Measurements from ENCODE around the gene KRTAP4-5. TPM values are rescaled to one million over a fixed set of nuclear protein-coding genes. Genes with fewer than 3 reads are reported as not detected.
"Not testable (repeated sequence)": the region's sequence is repeated elsewhere in the genome, so short reads cannot be mapped to it uniquely, and the experiment has no call there.

The KRTAP4-5 gene
- total and polyA plus RNA-seq, 2 of the 13 experiments (the other 11 are each of a cell fraction or from before 2014, with no cell fraction given): not detected

GRCh38 chr17:41140360-41141131, 9.1 kb downstream of the KRTAP4-5 start, which contains the start of gene KRTAP4-6:
Gene KRTAP4-6, minus strand, starts transcription at chr17:41140544. Its CDS starts 57 bp downstream, at chr17:41140487.
- H3K27ac ChIP-seq (ENCODE audit: extremely low read length, insufficient read depth, low read length): no peak within 1 kb of the TSS
- WGBS (ENCODE audit: low lambda C conversion rate): 11% methylated on average over 6 of the region's 6 CpGs
- in situ Hi-C loops (cut with HindIII; ENCODE audit: extremely low pct_ligation_motif_present, low pct_unique_long_range_greater_than_20kb): no loop called here
- H3K9me3 ChIP-seq (ENCODE audit: low read length): peaks cover 43% of the 10 kb centered on the region
- CTCF ChIA-PET (ENCODE audit: low intra/inter-chr PET ratio, low total read pairs): no interaction called here
- H2AFZ ChIP-seq (ENCODE audit: low read length): no peak within 1 kb of the TSS
- no TSS peak for BruUV-seq (replicated peaks)
- FAIRE-seq (no peak), DNase-seq (ENCODE audit: low spot score) (peak; percentile 9), ATAC-seq (no peak)
- no peaks in the 10 kb centered on the region for H3K36me3 ChIP-seq (replicated peaks in 1 of 2; ENCODE audit: control insufficient read depth in 1 of 2, insufficient read depth in 2 of 2, low read length in 2 of 2)
- no peak within 1 kb of the TSS for H3K4me2 ChIP-seq (ENCODE audit: low read depth, low read length)
- POLR2A ChIA-PET: no interaction called here
- intact Hi-C loops (cut with micrococcal nuclease; ENCODE audit: unreplicated experiment): no loop called here
- TF ChIP-seq ZFP1 (CRISPR knock-in tag; IDR thresholded peaks at IDR 0.05) (peak; percentile 97; the same call in 1 of the 2 replicates), ZNF839 (CRISPR knock-in tag; IDR thresholded peaks at IDR 0.05; ENCODE audit: borderline replicate concordance) (no peak), SP1 (IDR thresholded peaks at IDR 0.05) (no peak), SP1 (CRISPR knock-in tag; IDR thresholded peaks at IDR 0.05) (no peak), RAD51 (IDR thresholded peaks at IDR 0.05; ENCODE audit: borderline replicate concordance) (peak; percentile 68; the same call in 1 of the 2 replicates), USF2 (IDR thresholded peaks at IDR 0.05; ENCODE audit: low read depth, low read length) (peak; percentile 66), USF2 (CRISPR knock-in tag; IDR thresholded peaks at IDR 0.05; ENCODE audit: borderline replicate concordance) (no peak), ZNF660 (CRISPR knock-in tag; IDR thresholded peaks at IDR 0.05; ENCODE audit: borderline replicate concordance, low read depth) (no peak), CENPX (CRISPR knock-in tag; IDR thresholded peaks at IDR 0.05) (no peak), ZBTB26 (CRISPR knock-in tag; IDR thresholded peaks at IDR 0.05; ENCODE audit: borderline replicate concordance) (no peak)
- no peaks in the 10 kb centered on the region for H4K20me1 ChIP-seq (ENCODE audit: insufficient read depth, low read length)
- no peaks in the 10 kb centered on the region for H3K79me2 ChIP-seq (ENCODE audit: insufficient read depth, low read length)
- no peaks in the 10 kb centered on the region for H3K4me1 ChIP-seq (ENCODE audit: insufficient read depth, low read length)
- H3K9ac ChIP-seq (ENCODE audit: insufficient read depth, low read depth, low read length): no peak within 1 kb of the TSS
- H3K27me3 ChIP-seq (ENCODE audit: control insufficient read depth in 1 of 2, insufficient read depth in 2 of 2, low read length in 2 of 2): no peaks in the 10 kb centered on the region
- H3K4me3 ChIP-seq (replicated peaks in 1 of 3; ENCODE audit: insufficient read depth in 1 of 3, low read depth in 2 of 3, low read length in 3 of 3): no peak within 1 kb of the TSS

GRCh38 chr17:41139865-41140264, 9.8 kb downstream of the KRTAP4-5 start:
- peaks cover 43% of the 10 kb centered on the region for H3K9me3 ChIP-seq (ENCODE audit: low read length)
- H3K36me3 ChIP-seq (replicated peaks in 1 of 2; ENCODE audit: control insufficient read depth in 1 of 2, insufficient read depth in 2 of 2, low read length in 2 of 2); CTCF ChIA-PET (ENCODE audit: low intra/inter-chr PET ratio, low total read pairs); BruUV-seq (replicated peaks); H4K20me1 ChIP-seq (ENCODE audit: insufficient read depth, low read length); in situ Hi-C loops (cut with HindIII; ENCODE audit: extremely low pct_ligation_motif_present, low pct_unique_long_range_greater_than_20kb); DNase-seq (ENCODE audit: low spot score); H3K4me3 ChIP-seq (replicated peaks in 1 of 3; ENCODE audit: insufficient read depth in 1 of 3, low read depth in 2 of 3, low read length in 3 of 3); POLR2A ChIA-PET; H3K27ac ChIP-seq (ENCODE audit: extremely low read length, insufficient read depth, low read length); H3K79me2 ChIP-seq (ENCODE audit: insufficient read depth, low read length); ATAC-seq; FAIRE-seq; intact Hi-C loops (cut with micrococcal nuclease; ENCODE audit: unreplicated experiment); H2AFZ ChIP-seq (ENCODE audit: low read length); H3K27me3 ChIP-seq (ENCODE audit: control insufficient read depth in 1 of 2, insufficient read depth in 2 of 2, low read length in 2 of 2); H3K4me2 ChIP-seq (ENCODE audit: low read depth, low read length); H3K9ac ChIP-seq (ENCODE audit: insufficient read depth, low read depth, low read length); H3K4me1 ChIP-seq (ENCODE audit: insufficient read depth, low read length): not testable (repeated sequence)
- 39% methylated on average over 11 of the region's 12 CpGs for WGBS (ENCODE audit: low lambda C conversion rate)

All from HepG2 (cell line).